Measurements from ENCODE around the gene ATP6V0D1. TPM values are rescaled to one million over a fixed set of nuclear protein-coding genes. Genes with fewer than 3 reads are reported as not detected.

ATP6V0D1 gene
- total RNA-seq, 3 donors from 2014 or later (not counting 1 experiment from before 2014, with no cell fraction given): 76.0 to 84.9 (median 83.3) TPM

- peaks cover 28 to 38% of the 10 kb centered on the region in 2 donors for H3K27me3 Mint-ChIP-seq (ENCODE audit: low read depth in 2 of 2)
- no peaks in the 10 kb centered on the region for H3K36me3 Mint-ChIP-seq
- H3K27me3 ChIP-seq (ENCODE audit: control insufficient read depth, insufficient read depth, low read length): peaks cover 14% of the 10 kb centered on the region
- H3K4me3 Mint-ChIP-seq: no peak overlapping the region
- no peaks in the 10 kb centered on the region for H3K9me3 ChIP-seq (ENCODE audit: control insufficient read depth, insufficient read depth, low read length)
- intact Hi-C loops (cut with micrococcal nuclease): no loop called here
- no peak overlapping the region for H3K27ac Mint-ChIP-seq
- TF ChIP-seq CTCF (IDR thresholded peaks at IDR 0.05): no peak
- 80% methylated on average over 5 of the region's 5 CpGs for WGBS (ENCODE audit: insufficient coverage)
- H3K4me3 ChIP-seq (ENCODE audit: low read length): no peak overlapping the region
- no peak overlapping the region for H3K27ac ChIP-seq (ENCODE audit: low read length)
- no peaks in the 10 kb centered on the region for H3K36me3 ChIP-seq (ENCODE audit: control insufficient read depth, insufficient read depth, low read length)
- no peaks in the 10 kb centered on the region for H3K4me1 ChIP-seq (ENCODE audit: control insufficient read depth, insufficient read depth, low read length)
- H3K9me3 Mint-ChIP-seq: no peaks in the 10 kb centered on the region
- ATAC-seq: no peak
- DNase-seq: no peak
- no peaks in the 10 kb centered on the region for H3K4me1 Mint-ChIP-seq
Observed at GRCh38 chr16:67424261-67424615, 56.7 kb downstream of the ATP6V0D1 start.

GRCh38 chr16:67423611-67424260, 57.2 kb downstream of the ATP6V0D1 start:
- H3K27me3 ChIP-seq (ENCODE audit: control insufficient read depth, insufficient read depth, low read length): peaks cover 10% of the 10 kb centered on the region
- H3K36me3 ChIP-seq (ENCODE audit: control insufficient read depth, insufficient read depth, low read length): no peaks in the 10 kb centered on the region
- Mint-ChIP-seq H3K36me3 (no peaks in the 10 kb centered on the region), H3K9me3 (no peaks in the 10 kb centered on the region), H3K27ac (no peak overlapping the region), H3K27me3 (ENCODE audit: low read depth in 2 of 2) (peaks cover 23 to 35% of the 10 kb centered on the region in 2 donors), H3K4me1 (no peaks in the 10 kb centered on the region), H3K4me3 (no peak overlapping the region)
- no peak overlapping the region for H3K27ac ChIP-seq (ENCODE audit: low read length)
- H3K4me3 ChIP-seq (ENCODE audit: low read length): no peak overlapping the region
- H3K9me3 ChIP-seq (ENCODE audit: control insufficient read depth, insufficient read depth, low read length): no peaks in the 10 kb centered on the region
- ATAC-seq (no peak), DNase-seq (no peak)
- 67% methylated on average over 7 of the region's 9 CpGs for WGBS (ENCODE audit: insufficient coverage)
- no peak for TF ChIP-seq CTCF (IDR thresholded peaks at IDR 0.05)
- no peaks in the 10 kb centered on the region for H3K4me1 ChIP-seq (ENCODE audit: control insufficient read depth, insufficient read depth, low read length)
- intact Hi-C loops (cut with micrococcal nuclease): no loop called here

- no peak for TF ChIP-seq CTCF (IDR thresholded peaks at IDR 0.05)
- H3K4me3 ChIP-seq (ENCODE audit: low read length): no peak overlapping the region
- Mint-ChIP-seq H3K27ac (no peak overlapping the region), H3K4me1 (no peaks in the 10 kb centered on the region), H3K9me3 (no peaks in the 10 kb centered on the region), H3K27me3 (ENCODE audit: low read depth in 2 of 2) (peaks cover 19 to 33% of the 10 kb centered on the region in 2 donors), H3K4me3 (no peak overlapping the region), H3K36me3 (no peaks in the 10 kb centered on the region)
- H3K4me1 ChIP-seq (ENCODE audit: control insufficient read depth, insufficient read depth, low read length): no peaks in the 10 kb centered on the region
- ATAC-seq: no peak
- H3K27me3 ChIP-seq (ENCODE audit: control insufficient read depth, insufficient read depth, low read length): peaks cover 5% of the 10 kb centered on the region
- intact Hi-C loops (cut with micrococcal nuclease): no loop called here
- no peaks in the 10 kb centered on the region for H3K36me3 ChIP-seq (ENCODE audit: control insufficient read depth, insufficient read depth, low read length)
- H3K9me3 ChIP-seq (ENCODE audit: control insufficient read depth, insufficient read depth, low read length): no peaks in the 10 kb centered on the region
- no peak for DNase-seq
- no peak overlapping the region for H3K27ac ChIP-seq (ENCODE audit: low read length)
- WGBS (ENCODE audit: insufficient coverage): 93% methylated on average over 5 of the region's 5 CpGs
Observed at GRCh38 chr16:67423015-67423414, 57.9 kb downstream of the ATP6V0D1 start.

GRCh38 chr16:67421030-67421429, 59.9 kb downstream of the ATP6V0D1 start:
- no peaks in the 10 kb centered on the region for H3K36me3 Mint-ChIP-seq
- H3K9me3 ChIP-seq (ENCODE audit: control insufficient read depth, insufficient read depth, low read length): no peaks in the 10 kb centered on the region
- no peak overlapping the region for H3K4me3 Mint-ChIP-seq
- H3K27ac Mint-ChIP-seq: no peak overlapping the region
- WGBS (ENCODE audit: insufficient coverage): 81% methylated on average over 4 of the region's 4 CpGs
- ATAC-seq: no peak
- no peak overlapping the region for H3K27ac ChIP-seq (ENCODE audit: low read length)
- H3K27me3 Mint-ChIP-seq (ENCODE audit: low read depth in 2 of 2): peaks cover 14 to 31% of the 10 kb centered on the region in 2 donors
- H3K9me3 Mint-ChIP-seq: no peaks in the 10 kb centered on the region
- H3K4me3 ChIP-seq (ENCODE audit: low read length): no peak overlapping the region
- intact Hi-C loops (cut with micrococcal nuclease): no loop called here
- DNase-seq: no peak
- H3K36me3 ChIP-seq (ENCODE audit: control insufficient read depth, insufficient read depth, low read length): no peaks in the 10 kb centered on the region
- no peak for TF ChIP-seq CTCF (IDR thresholded peaks at IDR 0.05)
- peaks cover 5% of the 10 kb centered on the region for H3K27me3 ChIP-seq (ENCODE audit: control insufficient read depth, insufficient read depth, low read length)
- H3K4me1 ChIP-seq (ENCODE audit: control insufficient read depth, insufficient read depth, low read length): peaks cover 4% of the 10 kb centered on the region
- H3K4me1 Mint-ChIP-seq: peaks cover 6% of the 10 kb centered on the region in 2 donors

Data from natural killer cell (primary cell).